GM18907 (cell line): Measurements from ENCODE around the gene TSR1.

Experiments
- ATAC-seq: cut with Tn5 transposase; IDR thresholded peaks from one replicate; pipeline ENCODE4 v1.9.1; 2021; ENCODE audit warnings: mild to moderate bottlenecking, moderate library complexity; ENCODE audit not compliant: unreplicated experiment

TSR1 gene

DNA sequence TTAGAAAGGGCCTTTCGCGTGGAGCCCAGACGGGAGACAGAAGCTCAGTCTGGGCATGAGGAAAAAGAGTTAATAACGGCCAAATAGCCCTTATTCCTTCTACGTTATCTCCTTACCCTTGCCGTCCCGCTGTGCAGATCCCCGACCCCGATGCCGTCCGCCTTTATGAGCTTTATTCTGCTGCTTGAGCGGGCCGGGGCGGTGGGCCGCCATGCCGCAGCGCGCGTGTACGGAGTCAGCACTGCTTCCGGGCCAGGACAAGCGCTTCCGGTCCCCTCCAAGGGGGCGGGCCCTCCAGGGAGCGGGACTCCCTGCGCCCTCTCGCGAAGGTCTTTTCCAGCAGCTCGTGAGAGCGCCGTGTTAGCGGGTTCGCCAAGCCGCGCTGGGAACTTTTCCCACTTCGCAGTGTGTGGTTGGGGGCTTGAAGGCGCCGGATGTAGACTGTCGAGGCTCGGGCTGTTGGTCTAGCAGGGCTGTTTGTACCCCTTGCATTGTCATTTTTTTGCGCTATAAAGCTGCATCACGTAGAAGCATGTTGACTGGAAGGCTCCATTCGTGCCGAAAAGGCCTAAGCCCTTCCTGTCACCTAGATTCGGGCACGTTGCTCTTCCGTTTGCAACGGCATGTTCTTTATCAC is at the start of gene TSR1:
TSR1 (minus strand) TSS at position 243 of the 637 bp plus-strand sequence; CDS start at position 213, 30 bp downstream.
- ATAC-seq, result peak; percentile 84

DNA sequence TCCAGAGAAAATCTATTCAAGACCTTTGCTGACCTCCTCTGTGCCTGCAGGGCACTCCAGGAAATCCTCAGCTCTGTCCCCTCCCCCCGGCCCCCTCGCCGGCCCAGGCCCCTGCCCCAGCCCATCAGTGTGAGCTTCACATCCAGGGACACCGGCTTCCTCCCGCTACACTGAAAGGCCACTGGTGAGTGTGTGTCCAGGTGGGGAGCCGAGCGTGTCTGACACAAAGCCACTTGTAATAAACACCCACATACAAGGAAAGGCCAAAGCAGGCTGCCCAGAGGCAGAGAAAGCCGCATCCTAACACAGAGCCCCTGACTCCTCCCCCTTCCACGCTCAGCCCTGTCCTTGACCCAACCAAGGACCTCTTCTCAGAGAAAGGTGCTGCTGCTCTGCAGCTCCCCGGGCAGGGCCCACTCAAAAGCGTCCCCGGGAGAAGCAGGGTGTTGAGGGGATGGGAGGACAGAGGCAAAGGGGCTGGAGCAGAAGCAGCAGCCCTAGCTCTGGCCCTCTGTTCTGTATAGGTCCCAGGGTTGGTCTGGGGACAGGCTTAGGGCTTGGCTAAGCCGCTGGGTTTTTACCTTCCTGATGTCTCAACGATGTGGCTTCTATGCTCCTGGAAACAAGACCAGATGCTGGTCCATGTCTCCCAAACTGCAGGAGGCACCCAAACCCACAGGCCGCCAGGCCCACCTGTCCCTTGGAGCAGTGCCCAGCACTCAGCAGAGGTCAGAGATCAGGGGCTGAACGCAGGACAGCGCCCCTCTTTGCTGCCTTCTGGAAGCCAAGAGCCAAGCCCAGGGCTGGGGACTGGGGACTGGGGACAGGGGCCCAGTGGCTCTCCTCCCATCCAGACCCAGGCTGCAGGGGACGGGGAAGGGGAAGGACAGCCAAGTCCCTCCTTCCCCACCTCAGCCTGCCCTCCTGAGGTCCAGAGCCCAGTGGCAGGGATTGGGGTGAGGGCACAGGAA is 49.3 kb upstream of the TSR1 start:
- no peak for ATAC-seq

DNA sequence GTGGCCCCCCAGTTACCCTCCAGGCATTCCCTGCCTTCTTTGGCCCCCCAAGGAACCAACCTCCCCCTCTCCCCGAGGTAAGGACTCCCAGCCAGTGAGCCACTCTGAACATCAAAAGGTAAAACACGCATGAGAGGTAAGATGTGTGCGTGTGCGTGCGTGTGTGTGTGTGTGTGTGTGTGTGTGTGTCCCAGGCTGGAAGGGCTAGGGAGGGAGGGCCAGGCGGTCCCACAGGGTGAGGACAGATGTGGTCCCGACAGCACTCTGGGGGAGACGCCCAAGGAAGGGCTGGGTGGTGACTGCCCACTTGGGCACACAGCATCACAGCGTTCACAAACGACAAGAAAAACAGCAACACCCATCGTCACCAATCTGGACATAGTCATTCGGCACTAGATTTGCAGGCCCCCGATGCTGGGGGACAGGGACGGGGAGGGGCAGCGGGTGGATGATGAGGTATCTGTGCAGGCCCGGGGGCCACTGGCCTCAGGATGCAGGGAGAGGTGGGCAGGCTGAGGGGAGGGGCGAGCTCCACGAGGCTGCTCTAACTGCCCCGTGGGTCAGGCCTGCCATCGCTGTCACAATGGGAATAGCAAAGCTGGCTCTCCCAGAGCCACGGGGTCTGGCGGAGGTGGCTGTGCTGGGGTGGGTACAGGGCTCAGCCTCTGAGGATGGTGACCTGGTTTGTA is 48.3 kb upstream of the TSR1 start:
- no peak for ATAC-seq

DNA sequence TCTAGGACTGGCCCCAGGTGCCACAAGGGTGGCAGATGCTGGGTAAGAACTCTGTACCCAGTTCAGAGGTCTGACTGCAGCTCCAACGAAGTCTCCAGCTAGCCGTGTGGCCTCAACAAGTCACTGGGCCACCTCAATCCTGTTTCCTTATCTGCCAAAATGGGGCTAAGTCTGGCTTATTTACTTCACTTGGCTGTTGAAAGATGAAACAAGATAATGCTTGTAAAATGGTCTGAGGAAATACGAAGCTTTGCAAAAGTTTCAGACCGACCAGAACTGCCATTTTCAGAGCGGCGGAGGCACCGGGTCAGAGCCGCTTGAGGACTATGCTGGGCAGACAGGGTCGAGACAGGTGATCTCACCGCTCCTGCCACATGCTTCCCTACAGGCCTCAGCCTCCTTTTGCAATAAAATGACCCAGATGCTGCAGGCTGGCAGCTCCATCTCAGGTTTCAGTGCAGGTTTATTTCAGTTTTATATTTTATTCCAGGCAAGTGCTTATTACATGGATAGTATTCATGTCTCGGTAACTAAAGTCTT is 47.4 kb upstream of the TSR1 start:
- ATAC-seq, result no peak

DNA sequence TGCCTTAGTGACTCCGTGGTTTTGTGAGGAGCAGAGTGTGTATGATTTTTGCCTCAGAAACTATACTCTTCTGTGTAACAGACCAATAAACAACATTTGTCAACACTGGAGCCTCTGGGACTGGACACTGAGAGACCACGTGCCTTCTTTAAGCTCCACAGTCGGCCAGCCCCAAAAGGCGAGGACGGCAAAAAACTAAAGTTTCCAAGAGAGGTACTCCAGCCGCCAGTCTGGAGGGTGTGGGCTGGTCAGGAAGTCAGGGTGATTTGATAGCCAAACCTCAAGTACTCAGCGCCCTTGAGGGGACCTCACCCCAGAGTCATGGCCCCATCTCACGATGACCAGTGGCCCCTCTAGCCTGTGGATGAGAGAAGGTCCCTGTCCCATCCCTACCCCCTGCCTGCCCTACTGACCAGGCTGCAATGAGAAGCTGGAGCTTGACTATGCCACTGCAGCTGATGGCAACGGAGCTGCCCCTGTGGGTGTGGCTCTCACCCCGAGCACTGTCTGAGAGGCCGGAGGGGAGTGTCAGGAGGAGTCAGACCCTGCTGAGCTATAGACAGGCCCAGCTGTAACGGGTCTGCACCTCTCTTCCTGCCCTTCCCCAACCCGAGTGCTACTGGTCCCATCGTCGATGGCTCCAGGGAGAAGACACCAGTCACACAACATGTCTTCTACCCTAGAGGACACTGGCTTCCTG is 44.8 kb upstream of the TSR1 start:
- ATAC-seq, result no peak

DNA sequence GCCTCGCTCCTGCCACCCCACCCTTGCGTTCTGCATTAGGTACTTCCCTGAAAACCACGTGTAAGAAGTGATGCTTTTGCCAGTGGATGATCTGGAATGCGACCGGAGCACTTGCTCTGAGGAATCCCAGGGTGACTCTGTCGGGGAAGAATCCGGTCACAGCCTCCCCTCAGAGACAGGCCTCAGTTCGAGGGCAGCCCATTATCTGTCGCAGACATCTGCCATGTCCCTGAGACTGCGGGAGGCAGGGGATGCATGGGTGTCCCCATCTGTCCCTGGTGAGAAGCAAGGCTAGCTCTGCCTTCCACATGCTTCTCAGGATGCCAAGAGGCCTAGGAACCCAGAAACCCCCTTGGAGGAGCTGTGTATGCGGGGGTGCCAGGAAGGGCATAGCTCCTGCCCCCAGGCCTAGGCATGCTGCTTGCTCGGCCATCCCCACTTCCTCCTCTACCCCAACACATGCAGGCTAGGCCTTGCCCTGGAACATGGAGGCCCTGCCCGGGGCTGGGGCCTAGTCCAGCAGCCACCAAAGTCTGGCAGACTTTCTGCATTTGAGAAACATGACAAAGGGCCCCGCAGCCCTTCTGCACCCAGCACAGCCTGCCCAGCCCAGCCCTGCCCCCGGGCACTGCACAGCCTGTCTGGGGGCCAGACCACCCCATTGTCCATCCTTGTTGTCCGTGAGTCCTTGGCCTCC is 44.1 kb upstream of the TSR1 start:
- ATAC-seq, result no peak

DNA sequence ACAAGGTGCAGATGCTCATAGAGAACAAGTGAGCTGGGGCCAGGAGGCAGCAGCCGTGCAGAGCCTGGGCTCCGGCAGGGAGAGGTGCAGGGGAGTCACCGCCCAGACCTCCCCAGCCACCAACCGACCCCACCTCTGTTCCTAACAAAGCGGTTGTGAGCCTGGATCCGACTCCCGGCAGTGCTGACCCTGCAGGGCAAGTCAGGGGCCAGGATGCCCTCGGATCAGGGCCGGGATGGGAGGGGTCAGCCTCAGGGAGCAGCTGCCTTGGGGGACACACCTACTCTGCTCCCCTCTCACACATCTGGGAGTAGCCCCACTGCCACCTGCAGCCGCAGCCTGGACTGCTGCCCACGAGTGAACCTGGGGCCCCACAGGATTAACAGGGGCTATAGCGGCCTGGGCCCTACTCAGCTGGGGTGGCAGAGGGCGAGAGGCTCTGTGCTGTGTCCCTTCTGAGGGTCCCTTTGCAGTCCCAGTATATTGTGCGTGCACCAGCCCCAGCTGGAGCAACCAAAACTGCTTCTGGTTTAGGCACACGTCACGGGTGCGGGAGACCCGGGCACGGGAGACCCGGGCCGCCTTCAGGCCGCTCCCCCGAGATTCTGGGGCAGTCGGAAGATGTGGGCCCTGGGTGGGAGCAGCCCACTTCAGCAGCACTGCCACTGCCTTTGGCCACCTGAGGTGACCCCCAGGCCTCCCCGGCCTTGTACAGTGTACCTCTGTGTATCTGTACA is 43.4 kb upstream of the TSR1 start:
- no peak for ATAC-seq

DNA sequence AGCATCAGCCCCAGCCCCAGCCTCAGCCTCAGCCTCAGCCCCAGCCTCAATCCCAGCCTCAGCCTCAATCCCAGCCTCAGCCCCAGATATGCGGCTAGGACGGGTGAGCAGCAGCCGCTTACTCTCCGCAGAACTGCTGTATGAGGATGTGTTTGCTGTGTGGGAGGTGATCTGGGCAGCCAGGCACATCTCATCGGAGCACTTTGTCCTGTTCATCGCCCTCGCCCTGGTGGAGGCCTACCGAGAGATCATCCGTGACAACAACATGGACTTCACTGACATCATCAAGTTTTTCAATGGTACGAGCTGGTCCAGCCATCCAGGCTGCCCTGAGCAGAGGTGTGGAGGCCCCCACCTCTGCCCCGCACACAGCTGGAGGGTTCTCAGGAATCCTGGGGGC is 42.6 kb upstream of the TSR1 start:
- ATAC-seq, result no peak

DNA sequence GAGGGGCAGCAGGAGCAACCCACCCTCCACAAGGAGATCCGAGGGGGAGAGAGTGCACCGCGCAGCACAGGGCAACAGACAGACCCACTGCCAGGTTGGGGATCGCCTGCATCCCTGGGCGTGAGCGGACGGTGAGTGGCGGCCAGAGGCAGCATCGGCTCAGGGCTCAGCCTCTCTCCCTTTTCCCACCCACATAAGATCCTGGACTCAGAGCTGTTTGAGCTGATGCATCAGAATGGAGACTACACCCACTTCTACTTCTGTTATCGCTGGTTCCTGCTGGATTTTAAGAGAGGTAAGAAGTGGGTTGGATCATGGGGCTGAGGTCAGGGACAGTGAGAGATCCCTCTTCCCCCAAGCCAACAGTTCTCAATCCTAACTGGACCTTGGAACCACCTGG is 41.4 kb upstream of the TSR1 start:
- ATAC-seq, result no peak

DNA sequence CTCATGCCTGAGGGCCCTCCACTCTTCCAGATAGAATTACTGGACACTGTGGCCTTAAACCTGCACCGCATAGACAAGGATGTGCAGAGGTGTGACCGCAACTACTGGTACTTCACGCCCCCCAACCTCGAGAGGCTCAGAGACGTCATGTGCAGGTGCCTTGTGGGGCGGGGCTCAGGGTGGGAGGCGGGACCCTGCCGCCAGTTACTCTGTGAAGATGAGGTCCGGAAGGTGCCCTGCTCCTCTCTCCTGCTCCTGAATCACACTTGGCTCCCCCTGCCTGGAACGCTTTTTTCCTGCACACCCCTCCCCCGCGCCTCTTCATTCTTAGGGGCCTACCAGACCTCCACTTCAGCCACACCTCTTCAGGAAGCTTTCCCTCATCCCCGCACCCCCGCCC is 39.9 kb upstream of the TSR1 start:
- ATAC-seq, result no peak

DNA sequence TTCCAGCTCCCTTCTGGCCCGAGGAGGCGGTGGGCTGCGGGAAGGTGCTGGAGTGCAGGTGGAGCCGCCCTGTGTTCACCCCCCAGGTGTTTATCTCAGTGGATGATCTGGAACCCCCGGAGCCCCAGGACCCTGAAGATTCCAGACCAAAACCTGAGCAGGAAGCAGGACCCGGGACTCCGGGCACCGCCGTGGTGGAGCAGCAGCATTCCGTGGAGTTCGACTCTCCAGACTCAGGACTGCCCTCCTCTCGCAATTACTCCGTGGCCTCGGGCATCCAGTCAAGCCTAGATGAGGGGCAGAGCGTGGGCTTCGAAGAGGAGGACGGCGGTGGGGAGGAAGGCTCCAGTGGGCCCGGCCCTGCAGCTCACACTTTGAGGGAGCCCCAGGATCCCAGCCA is 39.1 kb upstream of the TSR1 start:
- ATAC-seq, result no peak

DNA sequence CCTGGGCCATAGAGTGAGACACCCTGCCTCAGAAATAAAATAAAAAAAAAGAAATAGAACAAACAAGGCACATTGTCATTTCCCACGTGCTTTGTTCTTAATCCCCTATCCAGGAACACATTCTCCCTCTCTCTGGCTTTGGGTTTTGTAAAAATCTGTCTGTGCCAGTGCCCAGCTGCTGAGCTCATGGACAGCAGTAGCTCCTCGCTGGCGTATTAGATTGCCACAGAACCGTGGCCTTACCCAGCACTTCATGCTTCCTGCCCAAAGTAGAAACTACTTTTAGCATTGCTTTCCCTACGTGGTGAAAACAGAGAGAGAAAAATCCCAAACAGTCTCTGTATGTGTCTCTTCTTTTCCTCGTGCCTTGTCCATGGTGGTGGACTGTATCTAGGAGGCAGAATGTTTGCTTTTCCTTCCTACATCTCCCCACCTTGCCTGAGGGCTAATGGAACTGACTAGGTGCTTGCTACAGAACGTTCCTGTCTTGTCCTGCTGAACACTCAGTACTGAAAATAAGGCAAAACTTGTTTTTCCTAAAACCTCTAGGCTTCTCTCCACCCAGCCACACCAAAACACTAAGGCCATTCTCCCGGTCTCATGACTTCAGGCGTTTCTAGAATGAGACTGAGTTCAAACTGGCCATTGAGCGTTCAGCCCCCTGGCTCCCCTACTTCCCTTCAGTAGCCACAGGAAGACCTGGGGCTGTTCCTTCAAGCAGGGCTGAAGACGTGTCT is 38.5 kb upstream of the TSR1 start:
- ATAC-seq, result no peak

DNA sequence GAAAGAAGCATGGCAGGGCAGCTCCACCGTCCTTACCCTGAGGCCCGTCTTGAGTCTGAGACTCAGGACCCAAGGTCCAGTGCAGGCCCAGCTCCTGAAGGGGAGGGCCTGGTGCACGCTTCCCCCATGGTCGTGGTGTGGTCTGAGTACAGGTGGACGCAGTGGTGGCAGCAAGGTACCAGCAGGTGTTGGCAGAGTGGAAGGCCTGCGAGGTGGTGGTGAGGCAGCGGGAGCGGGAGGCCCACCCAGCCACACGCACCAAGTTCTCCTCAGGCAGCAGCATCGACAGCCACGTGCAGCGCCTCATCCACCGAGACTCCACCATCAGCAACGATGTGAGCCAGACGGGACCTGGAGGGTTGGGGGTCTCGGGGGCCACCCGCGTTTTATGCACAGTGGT is 36.9 kb upstream of the TSR1 start:
- ATAC-seq, result no peak

DNA sequence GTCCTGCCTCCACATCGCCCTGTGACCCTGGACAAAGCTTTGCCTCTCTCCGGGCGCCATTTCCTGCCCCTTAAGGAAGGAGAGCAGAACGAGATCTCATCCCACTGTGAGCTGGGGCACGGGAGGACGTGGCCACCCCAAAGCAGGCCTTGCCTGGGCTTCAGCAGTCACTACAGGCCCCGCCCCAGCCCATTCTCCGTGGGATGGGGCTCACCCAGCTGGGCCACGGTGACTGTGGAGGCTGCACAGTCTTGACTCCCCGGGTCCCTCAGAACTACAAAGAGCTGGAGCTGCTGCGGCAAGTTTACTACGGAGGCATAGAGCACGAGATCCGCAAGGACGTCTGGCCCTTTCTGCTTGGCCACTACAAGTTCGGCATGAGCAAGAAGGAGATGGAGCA is 36.4 kb upstream of the TSR1 start:
- no peak for ATAC-seq

DNA sequence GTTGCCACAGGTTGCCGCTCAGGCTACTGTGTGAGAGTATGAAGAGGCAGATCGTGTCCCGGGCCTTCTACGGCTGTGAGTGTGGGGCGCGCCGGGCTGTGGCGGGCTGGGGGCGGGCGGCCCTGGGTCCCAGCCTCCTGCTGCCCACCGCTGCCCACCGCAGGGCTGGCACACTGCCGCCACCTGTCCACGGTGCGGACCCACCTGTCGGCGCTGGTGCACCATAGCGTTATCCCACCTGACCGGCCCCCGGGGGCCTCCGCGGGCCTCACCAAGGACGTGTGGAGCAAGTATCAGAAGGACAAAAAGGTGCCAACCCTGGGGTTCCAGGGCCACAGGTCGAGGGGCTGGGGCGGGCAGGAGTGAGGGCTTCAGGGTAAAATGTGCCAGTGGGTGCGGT is 35.9 kb upstream of the TSR1 start:
- no peak for ATAC-seq

DNA sequence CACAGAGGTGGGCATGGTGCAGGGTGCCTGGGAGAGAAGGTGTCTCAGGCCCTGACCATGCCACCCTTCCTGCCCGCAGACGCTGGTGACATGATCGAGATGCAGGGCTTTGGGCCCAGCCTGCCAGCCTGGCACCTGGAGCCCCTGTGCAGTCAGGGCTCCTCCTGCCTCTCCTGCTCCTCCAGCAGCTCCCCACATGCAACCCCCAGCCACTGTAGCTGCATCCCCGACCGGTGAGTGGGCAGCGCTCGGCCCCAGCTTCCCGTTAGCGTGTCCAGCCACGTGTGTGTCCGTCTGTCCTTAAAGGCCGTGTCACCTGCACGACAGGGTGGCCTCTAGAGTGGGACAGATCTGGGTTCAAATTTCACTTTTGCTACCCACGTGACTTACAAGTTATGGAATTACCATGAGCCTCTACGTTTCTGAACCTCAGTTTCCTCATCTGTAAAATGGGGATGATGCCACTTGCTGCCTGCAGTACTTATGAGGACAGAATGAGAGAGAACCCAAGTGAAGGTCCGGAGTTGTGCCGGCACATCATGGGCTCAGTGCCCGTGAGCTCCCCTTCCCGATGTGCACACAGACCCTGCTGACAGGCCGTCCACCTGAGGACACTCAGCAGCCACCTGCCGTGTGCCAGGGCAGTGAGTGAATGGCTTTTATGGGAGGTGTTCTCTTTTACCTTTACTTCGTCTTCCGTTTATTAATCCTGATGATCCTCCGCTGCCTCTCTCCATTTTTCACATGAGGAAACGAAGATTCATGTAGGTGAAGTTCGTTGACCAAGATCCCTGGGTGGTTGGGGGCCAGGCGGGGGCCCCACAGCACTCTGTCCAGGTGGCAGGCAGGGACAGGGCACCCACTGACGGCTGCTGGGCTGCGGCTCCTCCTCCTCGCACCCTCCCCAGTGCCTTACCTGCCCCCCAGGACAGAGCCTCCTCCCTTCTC is 35.2 kb upstream of the TSR1 start:
- ATAC-seq, result no peak

DNA sequence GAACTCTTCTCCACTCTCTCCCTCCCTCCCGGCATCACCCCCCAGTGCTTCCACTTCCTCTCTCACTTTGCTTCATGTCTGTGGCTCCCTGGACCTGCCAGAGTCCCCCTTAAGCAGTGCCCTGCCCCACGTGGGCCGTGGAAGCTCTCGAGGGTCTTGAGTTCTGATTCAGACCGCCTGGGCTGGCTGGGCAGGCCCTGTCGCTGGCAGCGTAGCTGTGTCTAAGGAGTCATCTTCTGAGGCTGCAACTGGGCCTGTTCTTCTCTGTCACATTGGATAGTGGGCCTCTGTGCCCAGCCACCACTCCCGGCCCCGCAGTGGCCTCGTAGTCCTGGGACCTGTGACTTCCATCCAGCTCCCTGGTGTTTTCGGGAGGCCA is 33.9 kb upstream of the TSR1 start:
- no peak for ATAC-seq
